Measurements from ENCODE around the gene PTBP1.

The PTBP1 gene

GRCh38 chr19:798415-799075 lies 1.3 kb downstream of the PTBP1 start:
- DNase-seq, result peak; percentile 7

GRCh38 chr19:799076-799881 lies 2.0 kb downstream of the PTBP1 start:
- peak; percentile 25 for DNase-seq

GRCh38 chr19:800360-801029 lies 3.2 kb downstream of the PTBP1 start:
- DNase-seq, result no peak

- DNase-seq, result no peak
Observed at GRCh38 chr19:801030-801860, 4.0 kb downstream of the PTBP1 start.

- no peak for DNase-seq
Observed at GRCh38 chr19:801861-802497, 4.7 kb downstream of the PTBP1 start.

GRCh38 chr19:802498-803098 lies 5.3 kb downstream of the PTBP1 start:
- no peak for DNase-seq

- DNase-seq, result no peak
Observed at GRCh38 chr19:803099-803561, 5.9 kb downstream of the PTBP1 start.

- DNase-seq, result no peak
Observed at GRCh38 chr19:803686-804418, 6.6 kb downstream of the PTBP1 start.

- no peak for DNase-seq
Observed at GRCh38 chr19:804419-805165, 7.3 kb downstream of the PTBP1 start.

GRCh38 chr19:805166-805551 lies 7.9 kb downstream of the PTBP1 start:
- DNase-seq, result no peak

GRCh38 chr19:805600-806550 lies 8.6 kb downstream of the PTBP1 start:
- DNase-seq, result no peak

GRCh38 chr19:806815-807421 lies 9.7 kb downstream of the PTBP1 start:
- DNase-seq, result no peak

GRCh38 chr19:807627-808422 lies 10.6 kb downstream of the PTBP1 start:
- DNase-seq, result no peak

- no peak for DNase-seq
Observed at GRCh38 chr19:808423-808775, 11.1 kb downstream of the PTBP1 start.

GRCh38 chr19:810077-810855 lies 13.0 kb downstream of the PTBP1 start:
- DNase-seq, result no peak

- DNase-seq, result no peak
Observed at GRCh38 chr19:810883-811489, 13.7 kb downstream of the PTBP1 start.
